ENCODE results near the gene OR2A5.
"Not testable (repeated sequence)": the region's sequence is repeated elsewhere in the genome, so short reads cannot be mapped to it uniquely, and the experiment has no call there.

The OR2A5 gene, protein sequence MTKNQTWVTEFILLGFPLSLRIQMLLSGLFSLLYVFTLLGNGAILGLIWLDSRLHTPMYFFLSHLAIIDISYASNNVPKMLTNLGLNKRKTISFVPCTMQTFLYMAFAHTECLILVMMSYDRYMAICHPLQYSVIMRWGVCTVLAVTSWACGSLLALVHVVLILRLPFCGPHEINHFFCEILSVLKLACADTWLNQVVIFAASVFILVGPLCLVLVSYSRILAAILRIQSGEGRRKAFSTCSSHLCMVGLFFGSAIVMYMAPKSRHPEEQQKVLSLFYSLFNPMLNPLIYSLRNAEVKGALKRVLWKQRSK

GRCh38 chr7:144048648-144049047 lies at the start of gene OR2A5:
TSS of gene OR2A5 (plus strand) at chr7:144048948. CDS start at chr7:144050402, 1,454 bp downstream.
- DNase-seq (ENCODE audit: low read depth), result no peak

DNA sequence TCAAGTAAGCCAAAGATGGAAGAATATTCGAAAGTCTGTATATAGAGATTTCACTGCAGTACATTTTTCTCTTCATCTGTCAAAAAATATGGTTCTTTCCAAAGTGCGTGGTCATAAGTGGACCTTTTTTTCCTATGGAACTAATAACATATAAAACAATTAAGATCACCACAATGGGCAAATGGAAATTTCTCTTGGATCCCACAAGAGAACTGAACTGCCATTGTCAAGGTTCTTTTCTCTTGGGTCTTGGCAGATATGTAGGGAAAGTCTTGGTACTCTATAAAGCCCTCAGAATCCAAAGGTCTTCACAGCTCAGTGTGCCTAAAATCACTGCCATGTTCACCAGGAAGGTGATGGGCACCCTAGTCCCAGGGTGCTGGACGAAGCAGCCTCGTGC lies 48.7 kb upstream of the OR2A5 start, which contains the start of gene OR6B1:
Gene OR6B1 (plus strand): TSS at position 301 of the 400 bp plus-strand sequence. CDS start 3,677 bp downstream, outside the sequence.
- DNase-seq (ENCODE audit: low read depth), result no peak

DNA sequence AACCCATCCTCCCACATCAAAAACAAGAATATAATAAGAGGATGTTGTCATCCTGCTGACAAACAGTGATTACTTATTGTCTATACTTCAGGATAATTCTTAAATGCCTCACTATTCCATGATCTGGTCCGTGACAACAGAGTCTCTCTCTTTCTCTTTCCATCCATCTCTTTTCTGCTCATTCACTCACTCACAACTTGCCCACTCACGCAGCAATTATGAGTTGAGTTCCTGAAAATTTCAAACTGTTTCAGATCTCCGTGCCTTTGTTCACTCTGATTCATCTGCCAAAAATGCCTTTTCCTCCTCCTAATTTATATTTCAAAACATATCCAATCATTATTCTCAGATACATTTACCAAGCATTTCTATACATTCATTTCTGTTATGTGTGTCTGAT lies 47.2 kb upstream of the OR2A5 start:
- no peak for DNase-seq (ENCODE audit: low read depth)

GRCh38 chr7:144004703-144005102 lies 44.0 kb upstream of the OR2A5 start:
- no peak for DNase-seq (ENCODE audit: low read depth)

DNA sequence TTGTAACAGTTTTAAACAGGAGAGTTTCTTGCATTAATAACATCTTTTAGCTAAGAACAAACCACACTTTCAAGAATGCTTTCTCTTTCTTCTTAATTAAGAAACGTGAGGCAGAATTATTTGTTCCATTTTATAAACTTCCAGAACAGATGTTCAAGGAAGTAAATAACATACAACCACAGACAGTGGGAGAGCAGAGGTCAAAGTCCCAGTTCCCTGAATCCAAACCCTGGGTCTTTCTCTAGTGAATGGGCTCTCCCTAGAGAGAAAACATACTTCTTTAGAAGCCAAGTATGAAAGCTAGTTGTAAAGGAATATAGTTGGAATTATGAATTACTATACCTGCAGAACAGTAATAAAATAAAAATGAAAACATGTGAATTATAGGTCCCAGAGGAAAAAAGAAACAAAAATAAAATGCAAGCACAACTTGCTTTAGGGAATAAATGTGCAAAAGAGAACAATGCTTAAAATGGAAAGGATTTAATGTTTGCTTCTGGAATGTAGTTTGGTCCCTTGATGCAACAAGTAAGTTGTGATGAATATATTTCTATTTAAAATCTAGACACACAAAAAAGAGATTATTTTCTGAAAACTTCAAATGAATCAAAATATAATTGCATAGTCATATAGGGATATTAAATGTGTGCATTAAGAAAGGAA lies 42.6 kb upstream of the OR2A5 start:
- no peak for DNase-seq (ENCODE audit: low read depth)

DNA sequence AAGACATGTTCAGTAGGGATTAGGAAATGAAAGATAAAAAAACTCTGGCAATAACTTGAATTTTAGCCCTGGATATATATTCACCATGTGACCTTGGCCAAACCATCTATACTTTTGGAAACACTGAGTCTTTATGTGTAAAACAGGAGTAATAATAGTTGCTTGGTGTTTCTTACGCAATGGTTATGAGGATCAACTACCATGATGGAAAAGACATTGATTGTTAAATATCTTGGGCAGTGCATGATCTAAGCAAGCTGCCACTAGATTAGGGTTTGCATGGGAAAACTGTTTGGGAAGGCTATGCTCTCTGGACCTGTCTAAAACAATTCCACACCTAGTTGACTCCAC lies 42.1 kb upstream of the OR2A5 start:
- no peak for DNase-seq (ENCODE audit: low read depth)

DNA sequence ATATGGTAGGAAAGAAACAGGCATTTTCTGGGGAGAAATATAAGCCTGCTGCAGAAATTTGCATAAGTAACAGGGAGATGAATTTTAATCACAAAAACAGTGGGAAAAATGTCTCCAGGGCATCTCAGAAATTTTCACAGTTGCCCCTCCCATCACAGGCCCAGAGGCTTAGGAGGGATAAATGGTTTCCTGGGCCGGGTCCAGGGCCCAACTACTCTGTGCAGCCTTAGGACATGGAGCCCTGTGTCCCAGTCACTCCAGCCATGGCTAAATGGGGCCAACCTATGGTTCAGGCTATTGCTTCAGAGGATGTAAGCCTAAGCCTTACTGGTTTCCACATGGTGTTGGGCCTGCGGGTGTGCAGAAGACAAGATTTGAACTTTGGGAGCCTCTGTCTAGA lies 39.4 kb upstream of the OR2A5 start:
- no peak for DNase-seq (ENCODE audit: low read depth)

GRCh38 chr7:144010061-144010460 lies 38.7 kb upstream of the OR2A5 start:
- DNase-seq (ENCODE audit: low read depth), result not testable (repeated sequence)

GRCh38 chr7:144010821-144011220 lies 37.9 kb upstream of the OR2A5 start:
- DNase-seq (ENCODE audit: low read depth), result not testable (repeated sequence)

DNA sequence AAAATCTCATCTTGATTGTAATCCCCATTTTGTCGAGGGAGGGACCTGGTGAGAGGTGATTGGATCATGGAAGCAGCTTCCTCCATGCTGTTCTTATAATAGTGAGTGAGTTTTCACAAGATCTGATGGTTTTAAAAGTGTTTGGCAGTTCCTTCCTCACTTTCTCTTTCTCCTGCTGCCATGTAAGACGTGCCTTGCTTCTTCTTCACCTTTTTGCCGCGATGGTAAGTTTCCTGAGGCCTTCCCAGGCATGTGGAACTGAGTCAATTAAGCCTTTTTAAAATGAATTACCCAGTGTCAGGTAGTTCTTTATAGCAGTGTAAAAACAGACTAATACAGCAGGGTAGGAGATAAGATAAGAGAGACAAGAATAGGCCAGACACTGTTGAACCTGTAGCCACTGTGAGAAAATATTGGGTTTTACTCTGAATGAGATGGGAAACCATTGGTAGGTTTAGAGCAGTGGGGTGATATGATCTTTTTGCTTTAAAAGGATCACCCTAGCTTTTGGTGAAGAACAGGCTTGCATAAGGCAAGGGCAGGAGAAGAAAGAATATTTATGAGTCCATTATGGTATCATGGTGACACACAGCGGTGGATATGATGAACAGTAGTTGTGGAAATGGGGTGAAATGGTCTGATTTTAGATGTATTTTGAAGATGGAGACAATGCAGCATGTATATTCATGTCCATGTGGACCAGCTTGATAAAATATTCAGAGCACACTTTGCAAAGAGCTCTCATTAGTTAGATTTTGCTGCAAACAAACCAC lies 37.1 kb upstream of the OR2A5 start:
- no peak for DNase-seq (ENCODE audit: low read depth)

DNA sequence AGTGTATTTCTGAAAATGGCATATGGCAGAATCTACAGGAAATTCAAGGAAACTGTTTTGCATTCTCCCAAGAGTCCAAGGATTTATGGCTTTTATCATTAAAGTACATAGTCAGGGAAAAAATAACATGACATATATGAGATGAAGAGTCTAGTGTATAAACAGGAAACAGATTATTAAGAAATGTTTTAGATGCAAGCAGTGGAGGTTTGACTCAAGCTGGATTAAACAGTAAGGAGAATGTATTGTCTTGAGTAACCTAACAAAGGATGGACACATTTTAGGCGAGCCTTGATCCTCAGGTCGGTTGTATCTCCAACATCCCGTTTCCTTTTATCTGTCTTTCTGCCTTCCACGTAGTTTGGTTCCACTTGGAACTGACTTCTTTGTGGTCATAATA lies 30.7 kb upstream of the OR2A5 start:
- DNase-seq (ENCODE audit: low read depth), result no peak

GRCh38 chr7:144019457-144019856 lies 29.3 kb upstream of the OR2A5 start:
- DNase-seq (ENCODE audit: low read depth), result no peak

GRCh38 chr7:144020340-144020739 lies 28.4 kb upstream of the OR2A5 start:
- DNase-seq (ENCODE audit: low read depth), result no peak

DNA sequence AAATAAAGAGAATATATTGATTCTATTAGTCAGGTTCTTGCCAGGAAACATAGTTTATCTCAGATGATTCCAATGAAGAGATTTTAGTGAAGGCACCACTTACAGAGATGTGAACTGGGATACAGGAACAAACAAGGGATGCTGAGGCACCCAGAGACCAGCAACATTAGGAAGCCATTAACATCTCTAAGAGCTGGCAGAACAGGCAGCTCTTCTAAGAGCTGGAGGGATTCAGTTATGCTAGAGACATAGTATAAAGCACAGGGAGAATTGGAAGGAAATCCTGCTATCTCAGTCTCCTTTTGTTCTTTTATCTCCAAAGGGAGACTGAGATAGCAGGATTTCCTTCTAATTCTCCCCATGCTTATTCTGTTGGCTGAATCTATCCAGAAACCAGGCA lies 26.6 kb upstream of the OR2A5 start:
- DNase-seq (ENCODE audit: low read depth), result no peak

- no peak for DNase-seq (ENCODE audit: low read depth)
Measured at GRCh38 chr7:144023171-144023827, 25.4 kb upstream of the OR2A5 start.

DNA sequence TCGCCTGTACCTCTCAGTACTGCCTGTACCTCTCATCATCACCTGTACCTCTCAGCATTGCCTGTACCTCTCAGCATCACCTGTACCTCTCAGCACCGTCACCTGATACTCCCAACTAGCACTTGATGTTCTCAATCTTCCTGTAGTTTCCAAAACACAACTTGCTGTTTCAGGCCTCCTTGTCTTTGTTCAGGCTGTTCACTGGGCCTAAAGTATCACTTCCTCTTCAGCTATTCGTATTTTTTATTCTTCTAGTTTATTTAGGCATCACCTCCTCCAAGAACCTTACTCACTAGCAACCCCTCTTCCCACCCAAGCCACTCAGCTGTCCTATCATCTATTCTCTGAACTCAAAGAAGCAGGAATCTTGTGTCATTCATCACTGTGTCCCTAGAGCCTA lies 24.5 kb upstream of the OR2A5 start:
- no peak for DNase-seq (ENCODE audit: low read depth)

DNA sequence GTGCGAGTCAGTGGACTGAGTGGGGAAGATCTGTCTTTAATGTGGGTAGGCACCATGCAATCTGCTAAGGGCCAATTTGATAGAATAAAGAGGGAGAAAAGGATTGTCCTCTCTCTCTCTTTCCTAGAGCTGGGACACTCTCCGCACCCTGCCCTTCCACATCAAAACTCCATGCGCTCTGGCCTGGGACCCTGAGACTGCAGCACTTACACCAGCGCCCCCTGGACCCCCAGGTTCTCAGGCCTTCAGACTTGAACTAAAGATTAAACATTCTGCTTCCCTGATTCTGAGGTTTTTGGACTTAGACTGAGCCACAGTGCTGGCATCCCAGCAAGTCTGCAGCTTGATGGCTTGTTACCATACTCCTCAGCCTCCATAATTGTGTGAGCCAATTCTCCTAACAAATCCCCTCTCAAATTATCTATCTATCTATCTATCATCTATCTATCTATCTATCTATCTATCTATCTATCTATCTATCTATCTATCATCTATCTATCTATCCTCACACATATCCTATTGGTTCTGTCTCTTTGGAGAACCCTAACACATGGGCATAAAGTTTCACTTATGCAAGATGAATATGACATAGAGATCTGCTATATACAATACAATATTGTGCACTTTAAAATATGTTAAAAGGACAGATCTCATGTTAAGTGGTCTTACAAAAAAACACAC lies 22.4 kb upstream of the OR2A5 start:
- DNase-seq (ENCODE audit: low read depth), result no peak

- no peak for DNase-seq (ENCODE audit: low read depth)
Measured at GRCh38 chr7:144027070-144027469, 21.7 kb upstream of the OR2A5 start.

GRCh38 chr7:144027974-144028373 lies 20.8 kb upstream of the OR2A5 start:
- no peak for DNase-seq (ENCODE audit: low read depth)

- no peak for DNase-seq (ENCODE audit: low read depth)
Measured at GRCh38 chr7:144028547-144028946, 20.2 kb upstream of the OR2A5 start.

- DNase-seq (ENCODE audit: low read depth), result no peak
Measured at GRCh38 chr7:144032516-144032915, 16.2 kb upstream of the OR2A5 start.

Measured in stimulated activated CD8-positive, alpha-beta memory T cell treated with anti-CD3 and anti-CD28 coated beads, Interleukin-4, amount 100 ng/mL, for 24 hours (primary cell).